ENCODE measurements around the gene NF1.

The NF1 gene

DNA sequence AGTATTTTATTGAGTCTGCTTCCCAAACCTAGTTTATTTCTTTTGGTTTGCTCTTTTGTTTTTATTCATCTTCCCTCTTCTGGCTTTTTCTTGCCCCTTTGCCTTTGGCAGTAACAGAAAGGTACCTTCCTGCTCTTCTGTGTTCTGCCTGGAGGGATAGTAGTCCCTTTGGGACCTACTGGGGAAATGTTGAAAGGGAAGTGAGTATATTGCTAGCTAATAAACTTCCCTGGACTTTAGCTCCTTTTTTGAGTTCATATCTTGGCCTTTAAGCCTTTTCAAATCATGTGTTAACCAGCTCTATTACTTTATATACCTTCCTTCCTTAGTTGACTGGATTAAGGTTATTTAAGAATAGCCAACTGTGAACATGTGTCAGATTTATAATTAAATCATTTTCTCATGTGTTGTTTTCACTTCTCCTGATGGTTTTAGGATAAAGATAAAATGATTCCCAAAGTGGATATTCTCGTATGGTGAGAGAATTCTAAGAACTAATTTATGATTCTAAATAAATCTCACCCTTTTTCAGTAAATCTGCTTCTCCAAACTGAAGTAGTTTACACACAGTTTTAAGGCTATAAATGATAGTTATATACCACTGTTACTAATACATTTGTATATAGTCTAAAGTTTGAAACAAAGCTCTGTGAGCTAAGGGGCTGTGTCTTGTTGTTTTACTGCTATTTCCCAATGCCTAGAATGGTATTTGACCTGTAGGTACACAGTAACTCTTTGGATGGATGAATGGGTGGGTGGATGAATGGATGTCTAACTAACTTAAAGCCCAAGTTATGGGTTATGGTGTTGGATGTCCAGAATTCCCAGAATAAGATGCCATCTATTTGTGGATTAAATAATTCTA lies 156.6 kb downstream of the NF1 start:
- ChIA-PET CTCF (interaction anchor here (0.7 kb wide), 1 partner anchor 10 kb away, joined by 4 read pairs; no protein-coding TSS in a partner anchor), POLR2A (ENCODE audit: low non-redundant PET) (no interaction called here)
- TF ChIP-seq, protein P1, sequence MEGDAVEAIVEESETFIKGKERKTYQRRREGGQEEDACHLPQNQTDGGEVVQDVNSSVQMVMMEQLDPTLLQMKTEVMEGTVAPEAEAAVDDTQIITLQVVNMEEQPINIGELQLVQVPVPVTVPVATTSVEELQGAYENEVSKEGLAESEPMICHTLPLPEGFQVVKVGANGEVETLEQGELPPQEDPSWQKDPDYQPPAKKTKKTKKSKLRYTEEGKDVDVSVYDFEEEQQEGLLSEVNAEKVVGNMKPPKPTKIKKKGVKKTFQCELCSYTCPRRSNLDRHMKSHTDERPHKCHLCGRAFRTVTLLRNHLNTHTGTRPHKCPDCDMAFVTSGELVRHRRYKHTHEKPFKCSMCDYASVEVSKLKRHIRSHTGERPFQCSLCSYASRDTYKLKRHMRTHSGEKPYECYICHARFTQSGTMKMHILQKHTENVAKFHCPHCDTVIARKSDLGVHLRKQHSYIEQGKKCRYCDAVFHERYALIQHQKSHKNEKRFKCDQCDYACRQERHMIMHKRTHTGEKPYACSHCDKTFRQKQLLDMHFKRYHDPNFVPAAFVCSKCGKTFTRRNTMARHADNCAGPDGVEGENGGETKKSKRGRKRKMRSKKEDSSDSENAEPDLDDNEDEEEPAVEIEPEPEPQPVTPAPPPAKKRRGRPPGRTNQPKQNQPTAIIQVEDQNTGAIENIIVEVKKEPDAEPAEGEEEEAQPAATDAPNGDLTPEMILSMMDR (conservative IDR thresholded peaks at IDR 0.05; ENCODE audit: low read depth), result no peak
- H3K27ac ChIP-seq, result no peak overlapping the region
- DNase-seq (ENCODE audit: low spot score), result no peak

DNA sequence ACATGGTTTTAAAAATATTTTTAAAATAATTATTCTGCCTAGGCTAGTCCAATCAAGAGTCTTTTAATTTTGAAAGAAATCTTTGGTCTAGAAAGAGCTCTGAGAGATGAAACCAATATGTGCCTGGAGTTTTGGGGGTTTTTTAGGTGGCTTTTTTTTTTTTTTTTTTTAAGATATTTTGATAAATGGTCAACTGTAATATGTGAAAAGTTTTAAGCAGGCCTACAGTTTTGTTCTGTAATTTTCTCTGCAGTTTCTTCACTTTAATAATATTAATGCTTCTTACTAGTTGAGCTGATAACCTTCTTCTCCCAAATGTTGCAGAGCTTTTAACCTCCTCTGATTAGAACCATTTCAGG lies 157.2 kb downstream of the NF1 start:
- H3K27ac ChIP-seq, result no peak overlapping the region
- no peak for DNase-seq (ENCODE audit: low spot score)
- TF ChIP-seq, protein P1 (conservative IDR thresholded peaks at IDR 0.05; ENCODE audit: low read depth), result no peak
- ChIA-PET POLR2A (ENCODE audit: low non-redundant PET) (no interaction called here), CTCF (interaction anchor here (0.6 kb wide), 1 partner anchor 43 kb away, joined by 3 read pairs; no protein-coding TSS in a partner anchor)

DNA sequence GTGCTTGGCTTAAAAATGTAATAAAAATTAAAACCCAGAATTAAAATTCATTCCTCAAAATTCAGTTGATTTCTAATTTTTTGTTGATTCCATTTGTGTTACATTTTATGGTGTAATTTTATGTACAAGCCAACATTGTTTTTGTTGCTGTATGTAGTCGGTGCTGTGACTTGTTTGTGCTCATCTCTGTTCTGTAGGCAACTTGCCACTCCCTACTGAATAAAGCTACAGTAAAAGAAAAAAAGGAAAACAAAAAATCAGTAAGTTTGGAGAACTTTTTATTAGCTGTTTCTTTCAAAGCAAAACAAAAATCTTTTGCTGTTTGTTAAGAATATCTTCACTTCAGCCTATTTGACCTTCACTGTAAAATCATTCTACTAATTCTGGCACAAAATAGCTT lies 158.0 kb downstream of the NF1 start:
- no peak for DNase-seq (ENCODE audit: low spot score)
- TF ChIP-seq, protein P1 (conservative IDR thresholded peaks at IDR 0.05; ENCODE audit: low read depth), result no peak
- H3K27ac ChIP-seq, result no peak overlapping the region
- POLR2A ChIA-PET (ENCODE audit: low non-redundant PET), result interaction anchor here (0.6 kb wide), 1 partner anchor 349 kb away, joined by 3 read pairs; no protein-coding TSS in a partner anchor
- CTCF ChIA-PET, result no interaction called here

DNA sequence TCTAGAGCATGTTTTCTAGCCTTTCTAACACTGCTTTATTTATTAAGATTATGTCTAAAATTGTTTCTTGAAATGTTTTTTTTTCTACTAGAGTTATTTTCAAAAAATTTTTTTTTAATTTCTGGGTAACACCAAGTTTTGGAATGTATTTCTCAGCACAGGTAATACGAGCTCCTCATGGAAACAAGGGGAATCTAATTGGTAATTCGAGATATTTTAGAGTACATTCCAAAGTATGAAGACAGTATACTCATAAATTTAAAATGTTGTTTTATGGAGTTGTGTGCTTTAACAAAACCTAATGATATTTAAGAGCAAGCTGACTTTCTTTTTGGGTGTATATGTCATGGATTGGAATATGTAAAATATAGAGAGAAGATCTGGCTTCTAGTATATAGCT lies 159.9 kb downstream of the NF1 start:
- CTCF ChIA-PET, result interaction anchor here (0.6 kb wide), 1 partner anchor 15 kb away, joined by 4 read pairs; no protein-coding TSS in a partner anchor
- TF ChIP-seq, protein P1 (conservative IDR thresholded peaks at IDR 0.05; ENCODE audit: low read depth), result no peak
- H3K27ac ChIP-seq, result no peak overlapping the region
- POLR2A ChIA-PET (ENCODE audit: low non-redundant PET), result no interaction called here
- DNase-seq (ENCODE audit: low spot score), result no peak

DNA sequence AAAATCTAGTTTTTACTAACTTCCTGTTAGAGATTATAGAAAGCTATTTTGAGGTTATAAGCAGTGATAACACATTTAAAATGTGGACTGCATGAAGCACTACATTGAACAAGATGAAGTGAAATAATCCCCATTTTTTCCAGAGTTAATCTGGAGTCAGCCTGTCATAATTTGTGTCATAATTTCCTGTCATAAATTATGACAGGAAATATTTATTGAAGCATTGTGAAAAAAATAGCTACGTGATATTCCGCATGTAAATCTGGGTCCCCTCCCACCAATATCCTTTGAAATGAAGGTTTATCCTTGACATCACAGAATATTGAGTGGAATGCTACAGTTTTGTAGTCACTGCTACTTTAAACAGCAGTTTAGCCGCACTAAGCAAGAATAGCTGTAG lies 162.2 kb downstream of the NF1 start:
- ChIA-PET CTCF (interaction anchor here (0.6 kb wide), 1 partner anchor 18 kb away, joined by 3 read pairs; no protein-coding TSS in a partner anchor), POLR2A (ENCODE audit: low non-redundant PET) (interaction anchor here (0.5 kb wide), 1 partner anchor 114 kb away, joined by 6 read pairs; no protein-coding TSS in a partner anchor)
- TF ChIP-seq, protein P1 (conservative IDR thresholded peaks at IDR 0.05; ENCODE audit: low read depth), result no peak
- DNase-seq (ENCODE audit: low spot score), result no peak
- no peak overlapping the region for H3K27ac ChIP-seq

DNA sequence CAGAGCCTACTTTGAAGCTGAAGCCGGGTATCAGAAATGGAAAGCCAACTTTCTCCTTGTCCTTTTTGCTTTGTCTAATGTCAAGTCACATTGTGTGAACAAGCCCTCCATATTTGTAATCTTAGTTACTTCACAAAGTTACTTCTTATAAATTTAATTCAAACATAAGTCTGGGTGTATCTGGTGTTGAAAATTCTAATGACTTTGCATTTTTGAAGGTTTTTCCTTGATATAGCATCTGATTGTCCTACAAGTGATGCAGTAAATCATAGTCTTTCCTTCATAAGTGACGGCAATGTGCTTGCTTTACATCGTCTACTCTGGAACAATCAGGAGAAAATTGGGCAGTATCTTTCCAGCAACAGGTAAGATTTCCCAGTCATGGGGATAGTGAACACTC lies 165.4 kb downstream of the NF1 start:
- TF ChIP-seq, protein P1 (conservative IDR thresholded peaks at IDR 0.05; ENCODE audit: low read depth), result no peak
- ChIA-PET POLR2A (ENCODE audit: low non-redundant PET) (no interaction called here), CTCF (interaction anchor here (0.6 kb wide), 1 partner anchor 79 kb away, joined by 4 read pairs; no protein-coding TSS in a partner anchor)

More for the DNA sequence above, 165.4 kb downstream of the NF1 start:
- DNase-seq (ENCODE audit: low spot score), result no peak
- H3K27ac ChIP-seq, result no peak overlapping the region

Data from RWPE1 (cell line).